GOT3 (cell line): ENCODE measurements around the gene MUC6.

Source experiments
- DNase-seq: peaks from one replicate; lab custom pipeline; 2025; ENCODE audit warnings: mixed read lengths; lab: John Stamatoyannopoulos, UW

MUC6 gene

GRCh38 chr11:1009371-1009770 is 27.1 kb downstream of the MUC6 start:
- no peak for DNase-seq

DNA sequence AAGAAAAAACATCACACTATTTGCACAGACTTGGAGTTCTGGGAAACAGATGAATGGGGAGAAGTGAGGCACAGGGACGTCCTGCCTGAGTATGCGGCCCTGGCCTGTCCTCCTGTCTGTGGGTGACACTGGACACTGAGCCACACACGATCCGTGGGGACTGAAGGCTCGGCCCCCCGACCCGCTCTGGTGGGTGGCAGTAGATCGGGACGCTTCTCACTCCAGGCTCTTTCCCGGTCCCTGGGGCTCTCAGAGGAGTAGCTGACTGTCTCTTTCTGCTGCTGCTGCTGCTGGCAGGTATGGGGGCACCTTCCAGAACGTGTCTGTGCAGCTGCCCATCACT is 27.7 kb downstream of the MUC6 start:
- no peak for DNase-seq

GRCh38 chr11:1008001-1008802 is 28.3 kb downstream of the MUC6 start:
- DNase-seq: no peak

DNA sequence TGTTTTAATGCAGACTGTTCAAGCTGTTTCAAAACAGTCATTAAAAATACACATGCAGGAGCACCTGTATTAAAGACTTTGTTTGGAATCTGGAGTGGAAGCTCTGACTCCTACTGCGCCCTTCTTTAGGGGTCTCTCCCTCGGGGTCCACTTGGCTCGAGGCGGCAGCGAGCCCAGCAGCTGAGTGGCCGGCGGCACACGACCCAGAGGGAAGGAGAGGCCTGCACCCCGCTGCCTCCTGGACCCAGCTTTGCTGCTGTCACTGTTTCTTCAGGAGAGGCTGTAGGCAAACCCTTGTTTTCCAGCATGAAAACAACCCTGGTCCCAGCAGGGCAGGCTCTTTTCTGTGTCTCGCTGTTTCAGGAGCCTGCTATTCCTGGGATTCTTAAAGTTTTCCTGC is 29.2 kb downstream of the MUC6 start:
- DNase-seq: no peak

DNA sequence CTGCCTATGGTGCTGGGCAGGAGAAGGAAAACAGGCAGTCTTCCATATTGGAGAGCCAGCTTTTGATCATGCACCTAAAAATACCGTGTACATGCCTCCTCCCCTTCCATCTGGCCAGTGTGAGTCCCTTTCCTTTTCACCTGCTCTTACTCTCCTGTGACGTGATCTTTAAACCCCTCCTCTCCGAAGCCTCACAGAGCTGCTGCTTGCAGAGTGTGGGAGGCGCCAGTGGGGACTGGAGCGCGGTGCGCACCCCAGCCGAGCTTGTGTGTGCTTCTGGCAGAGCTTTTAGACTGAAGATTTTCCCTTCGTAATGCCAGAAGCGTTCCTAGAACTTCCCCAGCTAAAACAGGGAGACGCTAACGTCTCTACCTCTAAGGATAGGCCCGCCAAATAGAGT is 29.8 kb downstream of the MUC6 start:
- DNase-seq: no peak

- no peak for DNase-seq
These were observed 30.6 kb downstream of the MUC6 start for GRCh38 chr11:1005928-1006327.

DNA sequence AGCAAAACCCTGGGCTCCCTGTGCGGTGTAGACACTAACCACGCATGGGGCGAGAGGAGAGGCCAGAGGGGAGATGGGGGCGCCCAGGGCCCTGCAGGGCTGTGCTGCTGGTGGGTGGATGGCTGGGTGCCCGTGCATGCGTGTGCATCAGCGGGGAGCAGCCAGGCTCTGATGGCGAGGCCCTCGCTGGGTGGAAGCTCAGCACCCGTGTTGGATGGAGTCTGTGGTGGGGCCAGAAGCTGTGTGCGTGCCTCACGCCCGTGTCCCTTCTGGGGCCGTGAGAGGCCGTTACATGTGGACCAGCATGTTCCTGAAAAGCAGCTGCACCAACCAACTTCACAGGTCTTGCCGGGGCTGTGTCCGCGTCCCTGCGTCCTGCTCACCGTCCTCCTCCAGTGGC is 33.4 kb downstream of the MUC6 start:
- DNase-seq: no peak

DNA sequence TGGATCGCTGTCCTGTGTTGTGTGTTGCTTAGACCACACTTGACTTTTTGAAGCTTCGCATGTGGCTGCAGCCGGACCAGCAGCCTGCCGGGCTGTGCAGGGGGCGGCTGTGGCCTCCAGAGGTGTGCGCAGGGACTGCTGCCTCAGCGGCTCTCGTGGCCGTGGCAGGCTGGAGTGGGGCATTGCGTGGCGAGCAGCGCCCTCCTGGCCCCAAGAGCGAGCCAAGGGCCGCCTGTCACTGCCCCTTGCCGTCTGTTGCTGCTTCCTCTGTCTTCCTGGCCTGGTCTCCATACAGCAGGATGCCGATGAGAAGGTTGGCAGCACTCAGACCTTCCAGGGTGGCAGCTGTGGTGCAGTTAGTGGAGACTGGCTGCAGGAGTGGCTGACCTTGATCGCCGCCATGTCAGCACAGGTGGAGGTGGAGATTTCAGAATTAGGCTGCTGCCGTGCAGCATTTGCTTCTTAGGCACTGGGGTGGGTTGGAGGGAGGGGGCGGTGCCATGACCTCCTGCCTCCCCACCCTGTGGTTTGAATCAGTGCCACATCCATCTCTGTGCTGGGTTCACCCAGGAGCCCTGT is 34.0 kb downstream of the MUC6 start:
- DNase-seq: no peak

- DNase-seq: no peak
These were observed 34.7 kb downstream of the MUC6 start for GRCh38 chr11:1001617-1002405.

DNA sequence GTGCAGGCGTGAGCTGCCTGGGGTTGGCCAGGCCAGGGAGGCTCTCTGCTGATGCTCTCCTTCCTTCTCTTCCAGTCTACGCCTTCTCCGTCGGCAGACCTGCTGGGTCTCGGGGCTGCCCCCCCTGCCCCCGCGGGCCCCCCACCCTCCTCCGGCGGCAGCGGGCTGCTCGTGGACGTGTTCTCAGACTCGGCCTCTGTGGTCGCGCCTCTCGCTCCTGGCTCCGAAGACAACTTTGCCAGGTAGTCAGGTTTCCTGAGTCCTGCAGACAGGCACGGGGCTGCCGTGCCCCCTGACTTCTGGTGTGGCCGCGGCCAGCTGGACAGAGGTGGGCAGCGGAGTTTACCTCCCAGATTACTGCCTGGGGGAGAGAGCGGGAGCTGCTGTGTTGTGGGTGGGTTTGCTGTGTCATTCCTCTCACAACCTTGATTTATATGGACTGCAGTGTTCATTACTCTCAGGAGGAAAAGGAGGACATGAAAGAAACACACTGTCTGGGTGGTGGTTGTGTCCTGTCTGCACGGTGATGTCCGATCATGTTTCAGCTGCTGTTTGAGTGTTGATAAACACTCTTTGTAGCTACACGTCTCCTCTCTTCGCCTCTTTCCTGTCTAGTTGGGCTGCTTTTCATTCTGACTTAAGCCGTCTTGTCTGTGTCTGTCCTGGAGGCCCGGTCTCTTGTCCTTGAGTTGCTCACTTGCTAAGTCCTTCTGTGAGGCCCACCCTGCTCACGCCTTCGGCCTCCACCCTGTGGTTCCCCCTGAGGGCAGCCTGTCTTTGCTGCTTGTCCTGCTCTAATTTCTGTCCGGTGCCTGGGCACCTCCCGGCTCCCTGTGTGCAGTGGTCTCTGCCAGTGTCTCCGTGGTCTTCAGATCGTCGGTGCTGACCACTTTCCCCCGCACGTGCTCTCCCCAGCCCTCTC is 35.9 kb downstream of the MUC6 start:
- DNase-seq: no peak

- DNase-seq: no peak
These were observed 37.5 kb downstream of the MUC6 start for GRCh38 chr11:999009-999408.

- DNase-seq: no peak
These were observed 38.6 kb downstream of the MUC6 start for GRCh38 chr11:997907-998306.

DNA sequence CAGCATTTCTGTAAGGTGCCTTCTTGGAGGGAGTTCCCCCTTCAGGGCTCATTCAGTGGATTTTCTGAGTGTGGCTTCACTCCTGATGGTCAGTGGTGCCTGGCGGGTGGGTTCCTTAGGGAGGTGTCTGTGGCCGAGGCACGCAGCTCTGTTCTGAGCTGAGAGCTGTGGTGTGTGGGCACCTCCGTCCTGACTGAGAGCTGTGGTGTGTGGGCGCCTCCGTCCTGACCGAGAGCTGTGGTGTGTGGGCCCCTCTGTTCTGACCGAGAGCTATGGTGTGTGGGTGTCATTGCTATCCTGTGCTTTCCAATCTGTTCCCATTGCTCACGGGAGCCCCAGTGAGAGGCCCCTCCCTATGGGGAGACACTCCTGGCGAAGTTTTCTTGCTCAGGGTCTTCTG is 39.8 kb downstream of the MUC6 start:
- DNase-seq: no peak

GRCh38 chr11:995752-996420 is 40.6 kb downstream of the MUC6 start:
- DNase-seq: no peak

DNA sequence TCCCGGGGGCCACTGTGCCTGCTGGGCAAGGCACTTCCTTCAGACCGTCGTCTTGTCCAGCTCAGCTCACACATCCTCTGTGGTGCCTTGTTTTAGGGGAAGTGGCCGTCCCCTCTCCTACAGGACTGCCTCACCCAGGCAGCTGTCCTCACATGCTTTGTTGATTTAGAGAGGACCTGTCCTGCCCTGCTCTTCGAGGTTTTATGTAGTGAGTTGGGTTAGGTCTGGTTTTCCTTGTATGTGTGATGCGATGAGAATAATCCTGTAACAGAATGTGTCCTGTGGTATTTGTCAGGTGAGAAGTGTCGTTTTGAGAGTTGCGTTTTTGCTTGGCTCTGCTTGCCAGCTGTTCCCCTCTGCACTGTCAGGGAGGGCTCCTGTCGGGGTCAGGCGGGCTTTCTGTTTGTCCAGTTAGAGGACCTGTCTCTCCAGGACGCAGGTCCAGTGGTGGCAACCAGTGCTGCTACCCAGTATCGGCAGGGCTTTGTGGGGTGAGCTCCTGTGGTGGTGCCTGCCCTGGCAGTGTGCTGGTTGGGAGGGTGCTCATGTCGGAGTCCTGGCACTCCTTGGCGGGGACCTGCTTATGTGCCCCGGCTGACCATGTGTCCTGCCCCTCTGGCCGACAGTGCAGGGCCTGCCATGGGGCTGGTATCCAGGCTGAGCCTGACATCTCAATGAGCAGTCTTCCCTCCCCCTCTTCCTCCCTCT is 41.3 kb downstream of the MUC6 start:
- no peak for DNase-seq

GRCh38 chr11:993632-994167 is 42.8 kb downstream of the MUC6 start:
- no peak for DNase-seq

- DNase-seq: no peak
These were observed 43.9 kb downstream of the MUC6 start for GRCh38 chr11:992577-992976.

- no peak for DNase-seq
These were observed 44.7 kb downstream of the MUC6 start for GRCh38 chr11:991711-992307.

- no peak for DNase-seq
These were observed 45.5 kb downstream of the MUC6 start for GRCh38 chr11:991034-991433.

DNA sequence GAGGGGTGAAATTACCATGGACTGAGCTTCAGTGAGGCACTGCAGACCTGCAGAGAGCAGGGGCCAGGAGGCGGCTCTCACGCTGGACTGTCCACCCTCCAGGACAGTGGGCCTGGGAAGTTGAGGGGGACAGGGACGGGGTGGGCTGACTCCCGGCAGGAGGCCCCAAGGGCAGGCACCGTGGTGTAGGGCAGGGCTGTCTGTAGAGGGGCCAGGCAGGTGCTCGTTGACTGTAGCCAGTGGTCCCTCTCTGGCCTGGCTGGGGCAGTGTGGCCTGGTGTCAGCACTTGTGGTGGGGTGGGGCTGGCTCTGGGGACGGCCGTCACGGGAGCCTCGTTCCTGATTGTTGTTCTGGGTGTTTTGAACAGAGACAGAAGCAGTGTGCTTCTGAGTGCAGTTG is 46.4 kb downstream of the MUC6 start:
- no peak for DNase-seq
